NCI-H345 (cell line): ENCODE measurements around the gene PHLDA2.

Experiments
- DNase-seq: peaks from one replicate; lab custom pipeline; 2025; lab: John Stamatoyannopoulos, UW

PHLDA2 gene

GRCh38 chr11:2881981-2882375 is 47.2 kb downstream of the PHLDA2 start:
- DNase-seq: no peak

GRCh38 chr11:2881076-2881980 is 47.9 kb downstream of the PHLDA2 start:
- no peak for DNase-seq

- DNase-seq: no peak
These were observed 48.6 kb downstream of the PHLDA2 start for GRCh38 chr11:2880646-2881045.

- no peak for DNase-seq
These were observed 50.4 kb downstream of the PHLDA2 start for GRCh38 chr11:2878782-2879181.
